Liver (tissue), 9 donors: ENCODE measurements around the gene PLD4. TPM values are rescaled to one million over a fixed set of nuclear protein-coding genes. Genes with fewer than 3 reads are reported as not detected.

Source experiments
- DNase-seq: peaks from one replicate; pipeline ENCODE4 v3.0.0-alpha.2; 2017; ENCODE audit warnings: low spot score
- H3K27ac ChIP-seq, 2 donors: one replicate each; pipeline ENCODE4 v1.7.0; 2013; ENCODE audit warnings: inconsistent platforms in 2 of 2, low read length in 2 of 2, control low read depth in 1 of 2, low read depth in 1 of 2, mild to moderate bottlenecking in 1 of 2
- H3K27me3 ChIP-seq, 4 donors: one replicate each; pipeline versions ENCODE4 v1.6.1 to v1.7.0; 2013; ENCODE audit warnings: low read length in 3 of 4, inconsistent platforms in 1 of 4, mild to moderate bottlenecking in 1 of 4, moderate library complexity in 1 of 4; ENCODE audit not compliant: control insufficient read depth in 4 of 4, insufficient read depth in 4 of 4
- H3K36me3 ChIP-seq, 4 donors: one replicate each; pipeline versions ENCODE4 v1.6.1 to v1.7.0; 2013; ENCODE audit warnings: low read length in 3 of 4, mild to moderate bottlenecking in 3 of 4, low read depth in 1 of 4, moderate library complexity in 1 of 4; ENCODE audit not compliant: control insufficient read depth in 4 of 4, insufficient read depth in 3 of 4
- H3K4me1 ChIP-seq, 4 donors: one replicate each; pipeline versions ENCODE4 v1.6.1 to v1.7.0; 2013; ENCODE audit warnings: low read length in 3 of 4, mild to moderate bottlenecking in 3 of 4, moderate library complexity in 1 of 4; ENCODE audit not compliant: control insufficient read depth in 4 of 4, insufficient read depth in 4 of 4
- H3K4me3 ChIP-seq, 3 donors: one replicate each; pipeline versions ENCODE4 v1.6.1 to v1.7.0; 2013; ENCODE audit warnings: low read length in 3 of 3, control low read depth in 1 of 3, low read depth in 1 of 3, mild to moderate bottlenecking in 1 of 3
- H3K9ac ChIP-seq, 2 donors: one replicate each; pipeline ENCODE4 v1.7.0; 2013; ENCODE audit warnings: low read length in 2 of 2, mild to moderate bottlenecking in 2 of 2, moderate library complexity in 2 of 2, control low read depth in 1 of 2, low read depth in 1 of 2
- H3K9me3 ChIP-seq, 4 donors: one replicate each; pipeline versions ENCODE4 v1.6.1 to v1.7.0; 2013; ENCODE audit warnings: low read length in 3 of 4; ENCODE audit not compliant: control insufficient read depth in 4 of 4
- ATF3 ChIP-seq: IDR thresholded peaks from 2 replicates; pipeline ENCODE4 v1.6.1; 2016; ENCODE audit warnings: antibody characterized with exemption
- CTCF ChIP-seq: fragments of 150-350 bp; IDR thresholded peaks from 2 replicates; pipeline ENCODE4 v1.5.1; 2017; ENCODE audit warnings: improper control_type of control experiment, low read depth, low read length; ENCODE audit not compliant: missing input control
- EGR1 ChIP-seq, 2 donors: IDR thresholded peaks; 2 replicates each; pipeline ENCODE4 v1.6.1; 2016 to 2018; ENCODE audit warnings: antibody characterized with exemption in 2 of 2, low read depth in 2 of 2
- FOXA1 ChIP-seq: IDR thresholded peaks from 2 replicates; pipeline ENCODE4 v1.6.1; 2016; ENCODE audit warnings: antibody characterized with exemption
- FOXA2 ChIP-seq: IDR thresholded peaks from 2 replicates; pipeline ENCODE4 v1.6.1; 2016; ENCODE audit warnings: antibody characterized with exemption
- GABPA ChIP-seq, 2 donors: IDR thresholded peaks in 1 of 2; conservative IDR thresholded peaks in 1 of 2; 2 replicates each; pipeline ENCODE4 v1.6.1; 2016; ENCODE audit warnings: antibody characterized with exemption in 2 of 2, mild to moderate bottlenecking in 1 of 2, moderate library complexity in 1 of 2
- HNF4A ChIP-seq, 2 donors: conservative IDR thresholded peaks; 2 replicates each; pipeline ENCODE4 v1.6.1; 2016; ENCODE audit warnings: antibody characterized with exemption in 2 of 2, mild to moderate bottlenecking in 2 of 2
- HNF4G ChIP-seq: IDR thresholded peaks from 2 replicates; pipeline ENCODE4 v1.6.1; 2016; ENCODE audit warnings: antibody characterized with exemption
- JUND ChIP-seq, 2 donors: IDR thresholded peaks; 2 replicates each; pipeline ENCODE4 v1.6.1; 2016; ENCODE audit warnings: antibody characterized with exemption in 2 of 2
- NR2F2 ChIP-seq: IDR thresholded peaks from 2 replicates; pipeline ENCODE4 v1.6.1; 2016; ENCODE audit warnings: antibody characterized with exemption
- RAD21 ChIP-seq, 2 donors: IDR thresholded peaks; 2 replicates each; pipeline ENCODE4 v1.6.1; 2016; ENCODE audit warnings: antibody characterized with exemption in 2 of 2, mild to moderate bottlenecking in 2 of 2
- REST ChIP-seq: IDR thresholded peaks from 2 replicates; pipeline ENCODE4 v1.6.1; 2016; ENCODE audit warnings: antibody characterized with exemption, mild to moderate bottlenecking
- RXRA ChIP-seq, 2 donors: IDR thresholded peaks; 2 replicates each; pipeline ENCODE4 v1.6.1; 2017 to 2018; ENCODE audit warnings: antibody characterized with exemption in 2 of 2, mild to moderate bottlenecking in 1 of 2
- SP1 ChIP-seq: IDR thresholded peaks from 2 replicates; pipeline ENCODE4 v1.6.1; 2018; ENCODE audit warnings: antibody characterized with exemption, mild to moderate bottlenecking
- TAF1 ChIP-seq: conservative IDR thresholded peaks from 2 replicates; pipeline ENCODE4 v1.6.1; 2016; ENCODE audit warnings: antibody characterized with exemption, mild to moderate bottlenecking
- YY1 ChIP-seq: IDR thresholded peaks from 2 replicates; pipeline ENCODE4 v1.6.1; 2016; ENCODE audit warnings: antibody characterized with exemption, mild to moderate bottlenecking
- WGBS: extraction: QIAGEN DNeasy Blood & Tissue Kit; methylation state at CpG from one replicate; pipeline ENCODE4 v1.1.7; 2013; 5-methylcytosine and 5-hydroxymethylcytosine counted together
- polyA plus RNA-seq, 2 donors: library from polyadenylated mRNA; stranded (reverse) in 1 of 2; unstranded in 1 of 2; fragments of 200-250 nt in 1 of 2; fragments of >200 nt in 1 of 2; fragmentation: Nextera tagmentation in 1 of 2; extraction: Ambion mirVana in 1 of 2; gene quantifications; one replicate each; pipeline versions ENCODE4 v1.2.1 to v1.2.3, GENCODE V29; 2013 to 2015
- total RNA-seq, 2 donors: library from RNA; depleted of rRNA; stranded (reverse); fragments of >200 nt; gene quantifications; one replicate each; pipeline ENCODE4 v1.2.3, GENCODE V29; 2014
- TF ChIP-seq, protein P1 (sequence below): IDR thresholded peaks from 2 replicates; pipeline ENCODE4 v1.6.1; 2016; ENCODE audit warnings: antibody characterized with exemption
- TF ChIP-seq, protein P2 (sequence below): IDR thresholded peaks from 2 replicates; pipeline ENCODE4 v1.6.1; 2016; ENCODE audit warnings: antibody characterized with exemption
- donor health status: healthy.
- donor health status: healthy.
- donor health status: healthy.
- donor health status: healthy.
- donor health status: healthy.

PLD4 gene
- total and polyA plus RNA-seq, 4 donors: under 0.01 to 14.5 (median 0.35) TPM

GRCh38 chr14:104938960-104939359, 14.3 kb downstream of the PLD4 start:
- no peaks in the 10 kb centered on the region for H3K9me3 ChIP-seq
- no peaks in the 10 kb centered on the region for H3K4me1 ChIP-seq
- no peak overlapping the region for H3K27ac ChIP-seq
- 69% methylated on average over 1 of the region's 1 CpG for WGBS
- H3K36me3 ChIP-seq: no peaks in the 10 kb centered on the region
- no peak overlapping the region for H3K9ac ChIP-seq
- no peaks in the 10 kb centered on the region for H3K27me3 ChIP-seq
- no peak overlapping the region for H3K4me3 ChIP-seq
- no peak for DNase-seq
- TF ChIP-seq RXRA (IDR thresholded peaks at IDR 0.05): no peak
- TF ChIP-seq REST: no peak
- TF ChIP-seq, protein P1, sequence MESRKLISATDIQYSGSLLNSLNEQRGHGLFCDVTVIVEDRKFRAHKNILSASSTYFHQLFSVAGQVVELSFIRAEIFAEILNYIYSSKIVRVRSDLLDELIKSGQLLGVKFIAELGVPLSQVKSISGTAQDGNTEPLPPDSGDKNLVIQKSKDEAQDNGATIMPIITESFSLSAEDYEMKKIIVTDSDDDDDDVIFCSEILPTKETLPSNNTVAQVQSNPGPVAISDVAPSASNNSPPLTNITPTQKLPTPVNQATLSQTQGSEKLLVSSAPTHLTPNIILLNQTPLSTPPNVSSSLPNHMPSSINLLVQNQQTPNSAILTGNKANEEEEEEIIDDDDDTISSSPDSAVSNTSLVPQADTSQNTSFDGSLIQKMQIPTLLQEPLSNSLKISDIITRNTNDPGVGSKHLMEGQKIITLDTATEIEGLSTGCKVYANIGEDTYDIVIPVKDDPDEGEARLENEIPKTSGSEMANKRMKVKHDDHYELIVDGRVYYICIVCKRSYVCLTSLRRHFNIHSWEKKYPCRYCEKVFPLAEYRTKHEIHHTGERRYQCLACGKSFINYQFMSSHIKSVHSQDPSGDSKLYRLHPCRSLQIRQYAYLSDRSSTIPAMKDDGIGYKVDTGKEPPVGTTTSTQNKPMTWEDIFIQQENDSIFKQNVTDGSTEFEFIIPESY: no peak
- TF ChIP-seq JUND (IDR thresholded peaks at IDR 0.05): no peak
- TF ChIP-seq SP1: no peak
- no peak for TF ChIP-seq YY1
- TF ChIP-seq NR2F2: no peak
- no peak for TF ChIP-seq RAD21 (IDR thresholded peaks at IDR 0.05)
- no peak for TF ChIP-seq CTCF
- TF ChIP-seq HNF4G: no peak
- TF ChIP-seq, protein P2, sequence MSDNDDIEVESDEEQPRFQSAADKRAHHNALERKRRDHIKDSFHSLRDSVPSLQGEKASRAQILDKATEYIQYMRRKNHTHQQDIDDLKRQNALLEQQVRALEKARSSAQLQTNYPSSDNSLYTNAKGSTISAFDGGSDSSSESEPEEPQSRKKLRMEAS: no peak
- no peak for TF ChIP-seq HNF4A (conservative IDR thresholded peaks at IDR 0.05)
- no peak for TF ChIP-seq EGR1 (IDR thresholded peaks at IDR 0.05; ENCODE audit: low read depth in 2 of 2)
- no peak for TF ChIP-seq FOXA1
- no peak for TF ChIP-seq FOXA2
- TF ChIP-seq GABPA (IDR thresholded peaks at IDR 0.05 in 1 of 2, conservative IDR thresholded peaks at IDR 0.05 in 1 of 2): no peak
- TF ChIP-seq ATF3: no peak
- no peak for TF ChIP-seq TAF1
